HG02588 (cell line): Measurements from ENCODE around the gene TNFSF15.

Source experiments
- ATAC-seq: cut with Tn5 transposase; IDR thresholded peaks from one replicate; pipeline ENCODE4 v1.9.1; 2021; ENCODE audit warnings: mild to moderate bottlenecking, moderate library complexity; ENCODE audit not compliant: unreplicated experiment

The TNFSF15 gene

GRCh38 chr9:114790521-114790920 is 15.3 kb downstream of the TNFSF15 start:
- no peak for ATAC-seq

GRCh38 chr9:114789006-114789405 is 16.8 kb downstream of the TNFSF15 start:
- ATAC-seq = no peak

- ATAC-seq = no peak
These were observed 17.9 kb downstream of the TNFSF15 start for GRCh38 chr9:114787781-114788498.

- ATAC-seq = no peak
These were observed 18.6 kb downstream of the TNFSF15 start for GRCh38 chr9:114787214-114787613.

- ATAC-seq = no peak
These were observed 19.8 kb downstream of the TNFSF15 start for GRCh38 chr9:114785866-114786650.

GRCh38 chr9:114784721-114785279 is 21.0 kb downstream of the TNFSF15 start:
- no peak for ATAC-seq

- no peak for ATAC-seq
These were observed 23.3 kb downstream of the TNFSF15 start for GRCh38 chr9:114782586-114782985.

- ATAC-seq = no peak
These were observed 26.4 kb downstream of the TNFSF15 start for GRCh38 chr9:114779352-114779845.

GRCh38 chr9:114777821-114778609 is 27.8 kb downstream of the TNFSF15 start:
- ATAC-seq = no peak

GRCh38 chr9:114776683-114777399 is 29.0 kb downstream of the TNFSF15 start:
- ATAC-seq = no peak

GRCh38 chr9:114775981-114776380 is 29.9 kb downstream of the TNFSF15 start:
- ATAC-seq = no peak

GRCh38 chr9:114775121-114775520 is 30.7 kb downstream of the TNFSF15 start:
- no peak for ATAC-seq

GRCh38 chr9:114774524-114774923 is 31.3 kb downstream of the TNFSF15 start:
- no peak for ATAC-seq

- ATAC-seq = no peak
These were observed 34.0 kb downstream of the TNFSF15 start for GRCh38 chr9:114771889-114772288.

- ATAC-seq = no peak
These were observed 34.8 kb downstream of the TNFSF15 start for GRCh38 chr9:114770991-114771390.

- no peak for ATAC-seq
These were observed 36.2 kb downstream of the TNFSF15 start for GRCh38 chr9:114769624-114770023.

- no peak for ATAC-seq
These were observed 42.6 kb downstream of the TNFSF15 start for GRCh38 chr9:114763220-114763619.

GRCh38 chr9:114761523-114761922 is 44.3 kb downstream of the TNFSF15 start:
- no peak for ATAC-seq

GRCh38 chr9:114759512-114760341 is 46.1 kb downstream of the TNFSF15 start:
- no peak for ATAC-seq
